AG08396 (cell line): ENCODE data around the gene MROH7.

Source experiments
- DNase-seq: peaks from one replicate; pipeline ENCODE4 v3.0.0; 2012; ENCODE audit warnings: low spot score, mixed read lengths

Gene MROH7

GRCh38 chr1:54698346-54698745 lies 56.8 kb downstream of the MROH7 start:
- no peak for DNase-seq

GRCh38 chr1:54699936-54700525 lies 58.4 kb downstream of the MROH7 start:
- DNase-seq: no peak

- no peak for DNase-seq
Observed at GRCh38 chr1:54701066-54701465, 59.5 kb downstream of the MROH7 start.

- DNase-seq: no peak
Observed at GRCh38 chr1:54701996-54702395, 60.4 kb downstream of the MROH7 start.

GRCh38 chr1:54703471-54703870 lies 61.9 kb downstream of the MROH7 start:
- DNase-seq: no peak

GRCh38 chr1:54705153-54705552 lies 63.6 kb downstream of the MROH7 start:
- no peak for DNase-seq

- no peak for DNase-seq
Observed at GRCh38 chr1:54706419-54706818, 64.8 kb downstream of the MROH7 start.

- no peak for DNase-seq
Observed at GRCh38 chr1:54708385-54708784, 66.8 kb downstream of the MROH7 start.

- no peak for DNase-seq
Observed at GRCh38 chr1:54709547-54710292, 68.1 kb downstream of the MROH7 start.

- no peak for DNase-seq
Observed at GRCh38 chr1:54710434-54710833, 68.8 kb downstream of the MROH7 start.

GRCh38 chr1:54710841-54711240 lies 69.3 kb downstream of the MROH7 start:
- no peak for DNase-seq

- DNase-seq: no peak
Observed at GRCh38 chr1:54711536-54711935, 70.0 kb downstream of the MROH7 start.

GRCh38 chr1:54714881-54715492 lies 73.4 kb downstream of the MROH7 start:
- DNase-seq: no peak

- peak; percentile 96 for DNase-seq
Observed at GRCh38 chr1:54715493-54716298, 74.1 kb downstream of the MROH7 start, which contains the start of gene TTC4. TTC4 (plus strand) TSS chr1:54715861; CDS start chr1:54715909, 48 bp downstream.

GRCh38 chr1:54716299-54717047 lies 74.9 kb downstream of the MROH7 start:
- peak; percentile 57 for DNase-seq

- no peak for DNase-seq
Observed at GRCh38 chr1:54721719-54722118, 80.1 kb downstream of the MROH7 start.

GRCh38 chr1:54723985-54724384 lies 82.4 kb downstream of the MROH7 start:
- no peak for DNase-seq

- no peak for DNase-seq
Observed at GRCh38 chr1:54724771-54725170, 83.2 kb downstream of the MROH7 start.

GRCh38 chr1:54728027-54728426 lies 86.4 kb downstream of the MROH7 start:
- no peak for DNase-seq

GRCh38 chr1:54736685-54737084 lies 95.1 kb downstream of the MROH7 start:
- DNase-seq: no peak

GRCh38 chr1:54738244-54738643 lies 96.7 kb downstream of the MROH7 start:
- DNase-seq: no peak

- DNase-seq: no peak
Observed at GRCh38 chr1:54741531-54741930, 99.9 kb downstream of the MROH7 start.
